ENCODE measurements around the gene FBXL7. TPM values are rescaled to one million over a fixed set of nuclear protein-coding genes. Genes with fewer than 3 reads are reported as not detected.
A peak's percentile ranks its signal among the peaks of the same experiment; 100 is the strongest.

Gene FBXL7
- total RNA-seq, 1 experiment from 2014 or later: not detected

- Histone ChIP-seq H3K27me3 (ENCODE audit: control insufficient read depth, insufficient read depth, low read length) (no peaks in the 10 kb centered on the region), H3K27ac (ENCODE audit: low read length) (no peak overlapping the region), H3K4me1 (ENCODE audit: control insufficient read depth, insufficient read depth, low read length) (no peaks in the 10 kb centered on the region), H3K4me3 (ENCODE audit: low read depth in 2 of 2, low read length in 2 of 2) (no peak overlapping the region), H3K36me3 (ENCODE audit: control insufficient read depth, insufficient read depth, low read length) (no peaks in the 10 kb centered on the region), H3K9me3 (ENCODE audit: control insufficient read depth, insufficient read depth, low read depth, low read length) (no peaks in the 10 kb centered on the region)
- intact Hi-C loops (cut with micrococcal nuclease; ENCODE audit: unreplicated experiment) (no loop called here), in situ Hi-C loops (cut with HindIII; ENCODE audit: low pct_unique_long_range_greater_than_20kb, low sequenced_read_pairs) (no loop called here)
- ChIA-PET POLR2A (no interaction called here), CTCF (no interaction called here)
- ATAC-seq: no peak
- DNase-seq (ENCODE audit: low read depth, low spot score): no peak
- BruUV-seq (replicated peaks): no TSS peak
- TF ChIP-seq POLR2AphosphoS5 (IDR thresholded peaks at IDR 0.05; ENCODE audit: low read depth, low read length) (no peak), REST (IDR thresholded peaks at IDR 0.05; ENCODE audit: insufficient read depth in 1 of 2, low read depth in 2 of 2, low read length in 1 of 2) (no peak), SIN3A (IDR thresholded peaks at IDR 0.05; ENCODE audit: borderline replicate concordance, insufficient read depth, low read depth, low read length) (no peak), TCF7L2 (IDR thresholded peaks at IDR 0.05; ENCODE audit: low read depth, low read length) (no peak), CTCF (IDR thresholded peaks at IDR 0.05) (no peak)
These were observed 269.0 kb downstream of the FBXL7 start for GRCh38 chr5:15768936-15769335.

GRCh38 chr5:15772131-15772530, 272.2 kb downstream of the FBXL7 start:
- Histone ChIP-seq H3K4me1 (ENCODE audit: control insufficient read depth, insufficient read depth, low read length) (no peaks in the 10 kb centered on the region), H3K36me3 (ENCODE audit: control insufficient read depth, insufficient read depth, low read length) (no peaks in the 10 kb centered on the region), H3K27me3 (ENCODE audit: control insufficient read depth, insufficient read depth, low read length) (no peaks in the 10 kb centered on the region), H3K9me3 (ENCODE audit: control insufficient read depth, insufficient read depth, low read depth, low read length) (0 out of 2 replicates have a peak, but pooled peaks cover 3% of the 10 kb centered on the region), H3K4me3 (ENCODE audit: low read depth in 2 of 2, low read length in 2 of 2) (no peak overlapping the region), H3K27ac (ENCODE audit: low read length) (no peak overlapping the region)
- in situ Hi-C loops (cut with HindIII; ENCODE audit: low pct_unique_long_range_greater_than_20kb, low sequenced_read_pairs): no loop called here
- BruUV-seq (replicated peaks): no TSS peak
- intact Hi-C loops (cut with micrococcal nuclease; ENCODE audit: unreplicated experiment): no loop called here
- ChIA-PET CTCF (no interaction called here), POLR2A (no interaction called here)
- ATAC-seq (no peak), DNase-seq (ENCODE audit: low read depth, low spot score) (no peak)
- TF ChIP-seq SIN3A (IDR thresholded peaks at IDR 0.05; ENCODE audit: borderline replicate concordance, insufficient read depth, low read depth, low read length) (no peak), CTCF (IDR thresholded peaks at IDR 0.05) (no peak)

GRCh38 chr5:15774632-15775031, 274.7 kb downstream of the FBXL7 start:
- Histone ChIP-seq H3K4me3 (ENCODE audit: low read depth in 2 of 2, low read length in 2 of 2) (no peak overlapping the region), H3K27me3 (ENCODE audit: control insufficient read depth, insufficient read depth, low read length) (no peaks in the 10 kb centered on the region), H3K9me3 (ENCODE audit: control insufficient read depth, insufficient read depth, low read depth, low read length) (0 out of 2 replicates have a peak, but pooled peaks cover 3% of the 10 kb centered on the region), H3K36me3 (ENCODE audit: control insufficient read depth, insufficient read depth, low read length) (no peaks in the 10 kb centered on the region), H3K27ac (ENCODE audit: low read length) (no peak overlapping the region), H3K4me1 (ENCODE audit: control insufficient read depth, insufficient read depth, low read length) (no peaks in the 10 kb centered on the region)
- CTCF ChIA-PET: no interaction called here
- intact Hi-C loops (cut with micrococcal nuclease; ENCODE audit: unreplicated experiment): no loop called here
- TF ChIP-seq REST (IDR thresholded peaks at IDR 0.05; ENCODE audit: insufficient read depth in 1 of 2, low read depth in 2 of 2, low read length in 1 of 2) (peak in 1 of 2 experiments; percentile 42; a peak in 1 of 4 replicates), POLR2AphosphoS5 (IDR thresholded peaks at IDR 0.05; ENCODE audit: low read depth, low read length) (no peak)
- DNase-seq (ENCODE audit: low read depth, low spot score): no peak
- no TSS peak for BruUV-seq (replicated peaks)
- in situ Hi-C loops (cut with HindIII; ENCODE audit: low pct_unique_long_range_greater_than_20kb, low sequenced_read_pairs): no loop called here
- no peak for ATAC-seq
- POLR2A ChIA-PET: no interaction called here

Measured in Panc1 (cell line).